ENCODE measurements around the gene CLDN20. TPM values are rescaled to one million over a fixed set of nuclear protein-coding genes. Genes with fewer than 3 reads are reported as not detected.
A peak's percentile ranks its signal among the peaks of the same experiment; 100 is the strongest.
"Not testable (repeated sequence)": the region's sequence is repeated elsewhere in the genome, so short reads cannot be mapped to it uniquely, and the experiment has no call there.

Gene CLDN20
- total and polyA plus RNA-seq, 5 donors = not detected

DNA sequence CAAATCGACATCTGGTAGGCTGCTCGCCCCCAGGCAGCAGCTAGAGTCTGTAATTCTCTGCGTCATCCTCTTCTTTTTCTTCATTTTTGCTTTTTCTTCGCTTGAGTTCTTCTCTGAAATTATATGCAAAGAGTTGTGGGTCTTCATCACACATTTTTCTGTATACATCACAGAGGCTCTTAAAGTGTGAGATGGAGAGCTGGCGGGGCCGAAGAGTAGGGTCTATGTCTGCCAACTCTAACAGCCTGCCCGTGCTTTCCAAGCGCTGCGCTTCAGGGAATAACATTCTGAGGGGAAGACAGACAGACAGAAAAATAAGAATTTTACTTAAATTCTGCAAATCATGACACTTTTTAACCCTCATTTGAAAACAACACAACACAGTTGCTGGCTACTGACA is 6.0 kb upstream of the CLDN20 start:
- no peaks in the 10 kb centered on the region for H3K27me3 ChIP-seq (ENCODE audit: control insufficient read depth, insufficient read depth)
- WGBS = 81% methylated on average over 9 of the region's 9 CpGs
- peaks cover 2% of the 10 kb centered on the region for H3K4me1 ChIP-seq (ENCODE audit: control insufficient read depth, insufficient read depth, low read length)
- ATAC-seq (no peak), DNase-seq (no peak)
- no peak overlapping the region for H3K4me3 ChIP-seq (ENCODE audit: low read length)
- H3K27ac ChIP-seq (ENCODE audit: low read length) = no peak overlapping the region
- H3K9me3 ChIP-seq (ENCODE audit: control insufficient read depth, low read length) = no peaks in the 10 kb centered on the region
- intact Hi-C loops (cut with DNase I) = no loop called here

DNA sequence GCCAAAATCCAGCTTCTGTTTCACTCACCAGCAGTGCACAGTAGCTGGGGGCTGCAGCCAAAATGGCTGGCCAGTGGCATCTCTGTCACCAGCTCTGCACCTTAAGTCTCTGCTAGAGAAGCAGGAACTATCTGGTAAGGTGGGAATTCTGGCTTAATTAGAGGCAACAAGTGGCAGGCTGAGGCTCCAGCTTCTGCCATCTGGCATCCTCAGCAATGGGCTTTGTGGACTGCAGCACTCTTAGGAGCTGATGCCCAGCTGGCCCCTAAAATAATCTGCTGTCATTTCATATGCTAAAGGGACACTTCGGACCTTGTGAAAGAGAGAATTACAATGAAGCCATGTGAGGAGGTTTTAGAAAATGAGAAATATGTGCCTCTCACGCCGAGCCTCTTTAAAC is 4.6 kb upstream of the CLDN20 start:
- intact Hi-C loops (cut with DNase I) = no loop called here
- Histone ChIP-seq H3K4me1 (ENCODE audit: control insufficient read depth, insufficient read depth, low read length) (peaks cover 7% of the 10 kb centered on the region), H3K27ac (ENCODE audit: low read length) (no peak overlapping the region), H3K4me3 (ENCODE audit: low read length) (no peak overlapping the region), H3K27me3 (ENCODE audit: control insufficient read depth, insufficient read depth) (no peaks in the 10 kb centered on the region), H3K9me3 (ENCODE audit: control insufficient read depth, low read length) (no peaks in the 10 kb centered on the region)
- ATAC-seq (no peak), DNase-seq (no peak)
- WGBS = 91% methylated on average over 3 of the region's 3 CpGs

DNA sequence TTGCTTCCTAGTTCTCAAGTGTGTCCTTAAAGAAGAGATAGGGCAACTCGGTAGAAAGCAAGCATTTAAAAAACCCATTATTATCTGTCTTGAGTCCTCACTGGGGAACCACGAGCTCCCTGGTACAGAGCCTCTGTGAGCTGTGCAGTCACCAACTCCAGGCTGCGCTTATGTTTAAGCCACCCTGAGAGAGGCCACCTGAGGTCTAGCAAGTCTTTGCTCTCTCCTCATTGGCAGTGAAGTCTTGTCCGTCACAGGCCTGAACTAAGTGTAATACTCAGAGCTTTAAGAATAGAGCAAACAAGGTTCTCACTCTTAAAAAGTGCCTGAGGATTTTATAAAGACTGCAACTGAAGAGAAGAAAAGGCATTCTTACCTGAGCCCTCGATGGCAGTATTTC is 3.9 kb upstream of the CLDN20 start:
- no peak for DNase-seq
- H3K27me3 ChIP-seq (ENCODE audit: control insufficient read depth, insufficient read depth) = no peaks in the 10 kb centered on the region
- intact Hi-C loops (cut with DNase I) = no loop called here
- H3K27ac ChIP-seq (ENCODE audit: low read length) = no peak overlapping the region
- peaks cover 7% of the 10 kb centered on the region for H3K4me1 ChIP-seq (ENCODE audit: control insufficient read depth, insufficient read depth, low read length)
- H3K9me3 ChIP-seq (ENCODE audit: control insufficient read depth, low read length) = no peaks in the 10 kb centered on the region
- 85% methylated on average over 5 of the region's 5 CpGs for WGBS
- ATAC-seq = no peak
- H3K4me3 ChIP-seq (ENCODE audit: low read length) = no peak overlapping the region

DNA sequence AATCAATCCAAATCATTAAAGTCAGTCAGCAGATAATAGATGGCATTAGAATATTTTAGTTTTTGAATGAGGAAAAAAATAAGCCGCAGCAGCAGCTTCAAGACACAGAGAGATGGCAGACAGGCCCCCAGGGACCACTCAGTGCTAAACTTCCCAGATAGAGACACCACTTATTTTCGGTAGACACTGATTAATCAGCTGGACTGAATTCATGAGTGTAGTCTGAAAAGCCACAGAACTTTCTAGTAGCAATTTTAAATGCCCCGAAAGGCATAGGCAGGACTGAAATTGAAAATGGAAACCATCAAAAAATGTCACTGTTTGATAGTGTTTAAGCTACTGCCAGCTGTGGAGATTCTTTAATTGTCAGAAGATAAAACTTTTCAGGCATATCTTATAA is 3.1 kb upstream of the CLDN20 start:
- H3K27me3 ChIP-seq (ENCODE audit: control insufficient read depth, insufficient read depth) = no peaks in the 10 kb centered on the region
- 61% methylated on average over 3 of the region's 3 CpGs for WGBS
- H3K4me1 ChIP-seq (ENCODE audit: control insufficient read depth, insufficient read depth, low read length) = peaks cover 7% of the 10 kb centered on the region
- no peak overlapping the region for H3K27ac ChIP-seq (ENCODE audit: low read length)
- no peaks in the 10 kb centered on the region for H3K9me3 ChIP-seq (ENCODE audit: control insufficient read depth, low read length)
- no peak overlapping the region for H3K4me3 ChIP-seq (ENCODE audit: low read length)
- intact Hi-C loops (cut with DNase I) = no loop called here
- ATAC-seq (no peak), DNase-seq (no peak)

DNA sequence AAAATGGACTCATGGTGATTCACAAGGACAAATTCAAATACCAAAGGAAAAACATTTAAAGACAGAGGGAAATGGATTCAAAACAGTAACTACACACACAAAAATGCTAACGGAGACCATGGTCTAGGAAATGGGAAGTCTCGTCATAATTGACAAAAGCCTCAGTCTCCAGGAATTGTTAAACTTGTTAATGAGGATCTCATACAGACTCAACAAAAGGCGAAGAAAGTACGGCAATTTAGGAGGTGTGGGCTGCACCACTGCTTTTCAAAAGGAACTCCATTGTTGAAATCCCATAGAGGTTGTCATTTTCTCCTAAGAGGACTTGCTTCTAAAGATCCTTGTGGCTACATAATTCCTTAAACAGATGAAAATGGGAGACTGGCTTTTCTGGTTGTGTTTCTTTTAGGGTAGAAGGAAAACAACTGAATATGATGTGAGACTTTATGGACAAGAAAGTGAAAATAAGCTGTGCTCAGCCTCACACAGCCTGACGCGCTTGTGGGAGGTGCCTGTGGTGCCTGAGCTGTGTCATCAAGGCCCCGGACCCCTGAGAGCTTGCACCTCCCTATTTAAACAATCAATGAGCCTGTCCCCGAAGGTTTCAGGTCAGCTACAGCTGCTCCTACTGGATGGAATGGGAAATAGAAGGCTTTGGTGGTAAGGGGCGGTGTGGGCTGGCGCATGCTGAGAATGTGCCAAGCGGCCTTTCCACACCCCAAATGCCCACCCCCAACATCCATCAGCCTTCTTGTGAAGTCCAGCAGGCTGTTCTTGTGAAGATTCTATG is 2.5 kb upstream of the CLDN20 start:
- no peak for ATAC-seq
- intact Hi-C loops (cut with DNase I) = no loop called here
- Histone ChIP-seq H3K4me1 (ENCODE audit: control insufficient read depth, insufficient read depth, low read length) (peaks cover 7% of the 10 kb centered on the region), H3K27me3 (ENCODE audit: control insufficient read depth, insufficient read depth) (no peaks in the 10 kb centered on the region), H3K9me3 (ENCODE audit: control insufficient read depth, low read length) (no peaks in the 10 kb centered on the region), H3K4me3 (ENCODE audit: low read length) (no peak overlapping the region), H3K27ac (ENCODE audit: low read length) (no peak overlapping the region)
- DNase-seq = no peak
- 96% methylated on average over 11 of the region's 11 CpGs for WGBS

DNA sequence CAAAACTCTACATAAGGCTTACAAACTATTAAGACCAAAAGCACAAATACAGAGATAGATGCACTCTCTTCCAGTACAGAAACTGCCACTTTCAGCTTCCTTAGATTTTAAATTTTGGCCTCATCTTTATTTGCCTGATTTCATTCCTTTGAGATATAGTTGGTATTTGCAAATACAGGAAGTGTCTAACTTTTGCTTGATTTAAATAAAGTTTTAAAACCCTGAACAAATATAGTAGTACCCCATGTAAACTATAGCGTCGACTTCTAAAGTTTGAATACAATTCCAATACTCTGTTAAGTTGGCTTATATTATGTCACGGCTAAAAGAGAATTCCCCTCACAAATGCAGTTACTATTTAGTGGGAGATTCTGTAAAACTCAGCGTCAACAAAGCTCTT is 1.2 kb upstream of the CLDN20 start:
- DNase-seq = no peak
- no peak overlapping the region for H3K4me3 ChIP-seq (ENCODE audit: low read length)
- 97% methylated on average over 4 of the region's 4 CpGs for WGBS
- H3K27ac ChIP-seq (ENCODE audit: low read length) = no peak overlapping the region
- intact Hi-C loops (cut with DNase I) = no loop called here
- ATAC-seq = no peak
- no peaks in the 10 kb centered on the region for H3K9me3 ChIP-seq (ENCODE audit: control insufficient read depth, low read length)
- peaks cover 7% of the 10 kb centered on the region for H3K4me1 ChIP-seq (ENCODE audit: control insufficient read depth, insufficient read depth, low read length)
- no peaks in the 10 kb centered on the region for H3K27me3 ChIP-seq (ENCODE audit: control insufficient read depth, insufficient read depth)

DNA sequence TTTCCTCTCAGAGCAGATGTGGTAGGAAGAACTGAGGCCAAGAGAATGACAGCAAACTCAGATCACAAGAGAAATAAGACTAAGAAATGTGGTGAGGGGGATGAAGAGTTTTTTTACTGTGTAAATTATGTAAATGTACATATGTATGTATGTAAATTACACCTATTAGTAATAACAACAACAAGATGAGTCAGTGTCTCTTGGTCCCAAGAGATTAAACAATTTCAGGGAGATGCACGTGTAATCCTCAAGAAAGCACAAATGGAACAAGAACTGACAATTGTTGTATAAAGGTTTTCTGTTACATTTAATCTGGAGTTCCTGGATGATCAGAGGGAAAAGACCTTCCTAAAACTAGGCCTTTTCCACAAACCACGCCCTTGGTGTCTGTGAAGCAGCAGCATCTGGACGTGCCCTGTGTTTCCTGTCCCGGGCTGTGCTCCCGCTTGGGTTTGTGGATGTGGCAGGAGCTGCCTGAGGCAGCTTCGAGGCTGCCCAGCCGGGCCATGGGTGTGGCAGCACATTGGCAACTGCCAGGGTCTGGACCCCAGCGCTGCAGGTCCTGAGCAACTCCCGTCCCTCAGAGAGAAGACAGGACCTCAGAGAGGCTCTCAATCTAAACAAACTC is 994 bp downstream of the CLDN20 start:
- H3K27ac ChIP-seq (ENCODE audit: low read length) = no peak overlapping the region

DNA sequence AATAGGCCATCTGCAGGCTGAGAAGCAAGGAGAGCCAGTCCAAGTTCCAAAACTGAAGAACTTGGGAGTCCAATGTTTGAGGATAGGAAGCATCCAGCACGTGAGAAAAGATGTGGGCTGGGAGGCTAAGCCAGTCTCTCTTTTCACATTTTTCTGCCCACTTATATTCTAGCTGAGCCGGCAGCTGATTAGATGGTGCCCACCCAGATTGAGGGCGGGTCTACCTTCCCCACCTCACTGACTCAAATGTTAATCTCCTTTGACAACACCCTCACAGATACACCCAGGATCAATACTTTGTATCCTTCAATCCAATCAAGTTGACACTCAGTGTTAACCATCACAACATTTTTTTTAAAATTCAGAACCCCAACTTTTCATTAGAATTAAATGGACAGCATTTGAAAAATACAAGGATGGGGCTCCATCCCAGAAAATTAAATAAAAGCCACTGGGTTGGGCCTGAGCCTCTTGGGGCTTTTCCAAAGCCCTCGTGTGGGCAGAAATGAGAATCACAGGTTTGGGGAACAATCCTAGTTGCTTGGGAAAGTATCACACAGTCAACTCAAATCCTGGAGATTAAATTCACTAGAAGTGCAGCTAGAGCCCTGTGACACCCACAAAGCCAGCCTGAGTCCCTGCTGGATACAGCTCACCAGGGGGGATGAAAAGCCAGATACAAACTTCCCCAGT is 2.2 kb downstream of the CLDN20 start:
- DNase-seq = no peak
- Histone ChIP-seq H3K27me3 (ENCODE audit: control insufficient read depth, insufficient read depth) (no peaks in the 10 kb centered on the region), H3K4me1 (ENCODE audit: control insufficient read depth, insufficient read depth, low read length) (peaks cover 5% of the 10 kb centered on the region), H3K4me3 (ENCODE audit: low read length) (no peak overlapping the region), H3K9me3 (ENCODE audit: control insufficient read depth, low read length) (no peaks in the 10 kb centered on the region), H3K27ac (ENCODE audit: low read length) (no peak overlapping the region)
- 91% methylated on average over 4 of the region's 4 CpGs for WGBS
- ATAC-seq = no peak
- intact Hi-C loops (cut with DNase I) = no loop called here

More for the DNA sequence above, 994 bp downstream of the CLDN20 start:
- Histone ChIP-seq H3K4me3 (ENCODE audit: low read length) (no peak overlapping the region), H3K27me3 (ENCODE audit: control insufficient read depth, insufficient read depth) (no peaks in the 10 kb centered on the region), H3K9me3 (ENCODE audit: control insufficient read depth, low read length) (no peaks in the 10 kb centered on the region), H3K4me1 (ENCODE audit: control insufficient read depth, insufficient read depth, low read length) (peaks cover 5% of the 10 kb centered on the region)
- DNase-seq (no peak), ATAC-seq (peak in 1 of 2 donors; percentile 35)
- WGBS = 80% methylated on average over 9 of the region's 9 CpGs
- intact Hi-C loops (cut with DNase I) = no loop called here

DNA sequence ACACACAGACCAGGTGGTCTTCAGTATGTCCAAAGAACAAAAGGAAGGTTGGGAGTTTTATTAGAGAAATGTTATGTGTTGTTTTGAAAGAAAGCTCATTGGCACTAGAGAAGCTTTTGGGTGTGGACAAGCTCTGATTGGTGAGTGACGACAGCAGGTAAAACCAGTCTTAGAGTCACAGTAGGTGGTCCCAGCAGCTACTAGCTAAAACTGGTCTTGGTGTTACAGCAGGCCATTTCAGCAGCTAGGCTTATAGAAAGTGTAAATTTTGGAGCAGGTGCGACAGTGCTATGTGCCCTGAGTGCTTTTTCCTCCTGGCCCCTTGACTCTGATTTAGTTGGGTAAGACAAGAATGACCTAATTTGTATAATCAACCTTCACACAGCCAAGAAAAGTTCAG is 3.6 kb downstream of the CLDN20 start:
- Histone ChIP-seq H3K27me3 (ENCODE audit: control insufficient read depth, insufficient read depth) (no peaks in the 10 kb centered on the region), H3K4me3 (ENCODE audit: low read length) (no peak overlapping the region), H3K27ac (ENCODE audit: low read length) (no peak overlapping the region), H3K9me3 (ENCODE audit: control insufficient read depth, low read length) (no peaks in the 10 kb centered on the region), H3K4me1 (ENCODE audit: control insufficient read depth, insufficient read depth, low read length) (peaks cover 5% of the 10 kb centered on the region)
- intact Hi-C loops (cut with DNase I) = no loop called here
- no peak for ATAC-seq
- WGBS = 98% methylated on average over 2 of the region's 2 CpGs
- no peak for DNase-seq

DNA sequence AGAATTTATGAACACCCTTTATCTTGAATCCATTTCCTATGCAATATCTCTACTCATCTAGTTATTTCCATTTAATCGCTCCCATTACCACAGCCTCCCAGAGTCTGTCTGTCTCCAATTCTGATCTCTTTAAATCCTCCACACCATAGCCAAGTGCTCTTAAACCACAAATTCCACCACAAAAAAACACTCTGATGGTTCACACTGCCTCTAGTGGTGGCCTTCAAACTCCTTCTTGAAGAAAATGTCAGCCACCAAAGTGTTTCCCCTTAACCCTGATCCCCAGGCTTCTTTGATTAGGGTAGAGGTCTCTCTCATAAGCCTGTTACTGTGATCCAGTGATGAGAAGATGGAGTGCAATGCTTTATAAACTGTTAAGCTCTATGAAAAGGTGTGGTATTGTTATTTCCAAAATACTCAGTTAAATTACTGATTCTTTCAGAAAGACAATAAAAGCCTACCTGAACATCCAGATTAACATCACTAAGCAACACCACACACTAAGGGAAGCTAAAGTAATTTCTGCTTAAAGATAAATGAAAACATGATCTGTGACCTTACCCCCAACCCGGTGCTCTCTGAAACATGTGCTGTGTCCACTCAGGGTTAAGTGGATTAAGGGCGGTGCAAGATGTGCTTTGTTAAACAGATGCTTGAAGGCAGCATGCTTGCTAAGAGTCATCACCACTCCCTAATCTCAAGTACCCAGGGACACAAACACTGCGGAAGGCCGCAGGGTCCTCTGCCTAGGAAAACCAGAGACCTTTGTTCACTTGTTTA is 4.5 kb downstream of the CLDN20 start:
- H3K9me3 ChIP-seq (ENCODE audit: control insufficient read depth, low read length); intact Hi-C loops (cut with DNase I); H3K27ac ChIP-seq (ENCODE audit: low read length); H3K4me1 ChIP-seq (ENCODE audit: control insufficient read depth, insufficient read depth, low read length); DNase-seq; H3K4me3 ChIP-seq (ENCODE audit: low read length); H3K27me3 ChIP-seq (ENCODE audit: control insufficient read depth, insufficient read depth): not testable (repeated sequence)
- peak in 1 of 2 donors; percentile 32 for ATAC-seq
- WGBS = 74% methylated on average over 3 of the region's 5 CpGs

DNA sequence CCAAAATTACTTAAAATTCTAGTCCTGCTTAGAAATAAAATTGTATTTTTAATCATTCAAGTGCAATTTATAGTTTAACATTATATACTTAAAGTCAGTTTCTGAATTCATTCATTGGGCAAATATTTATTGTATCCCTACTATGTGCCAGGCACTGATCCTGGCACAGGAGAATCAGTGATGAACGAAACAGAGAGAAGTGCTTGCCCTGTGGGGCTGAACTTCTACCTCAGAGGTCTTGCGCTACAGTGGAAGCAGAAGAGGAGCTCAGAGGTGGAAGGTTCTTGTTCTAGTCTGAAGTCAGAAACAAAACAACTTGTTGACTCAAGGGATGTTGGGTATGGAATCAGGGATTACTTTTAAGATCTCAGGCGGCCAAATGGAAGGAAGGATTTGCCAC is 6.0 kb downstream of the CLDN20 start:
- intact Hi-C loops (cut with DNase I) = no loop called here
- no peaks in the 10 kb centered on the region for H3K9me3 ChIP-seq (ENCODE audit: control insufficient read depth, low read length)
- 80% methylated on average over 3 of the region's 3 CpGs for WGBS
- H3K27ac ChIP-seq (ENCODE audit: low read length) = no peak overlapping the region
- H3K27me3 ChIP-seq (ENCODE audit: control insufficient read depth, insufficient read depth) = no peaks in the 10 kb centered on the region
- no peak for ATAC-seq
- H3K4me1 ChIP-seq (ENCODE audit: control insufficient read depth, insufficient read depth, low read length) = peaks cover 4% of the 10 kb centered on the region
- no peak for DNase-seq
- H3K4me3 ChIP-seq (ENCODE audit: low read length) = no peak overlapping the region

Data from right cardiac atrium (tissue), 5 donors.